ENCODE results near the gene LIN37. TPM values are rescaled to one million over a fixed set of nuclear protein-coding genes. Genes with fewer than 3 reads are reported as not detected.

Gene LIN37
- total and polyA plus RNA-seq, 9 of the 15 experiments (the other 6 are each of a cell fraction or from before 2014, with no cell fraction given): 1.2 to 12.5 (median 8.6) TPM

DNA sequence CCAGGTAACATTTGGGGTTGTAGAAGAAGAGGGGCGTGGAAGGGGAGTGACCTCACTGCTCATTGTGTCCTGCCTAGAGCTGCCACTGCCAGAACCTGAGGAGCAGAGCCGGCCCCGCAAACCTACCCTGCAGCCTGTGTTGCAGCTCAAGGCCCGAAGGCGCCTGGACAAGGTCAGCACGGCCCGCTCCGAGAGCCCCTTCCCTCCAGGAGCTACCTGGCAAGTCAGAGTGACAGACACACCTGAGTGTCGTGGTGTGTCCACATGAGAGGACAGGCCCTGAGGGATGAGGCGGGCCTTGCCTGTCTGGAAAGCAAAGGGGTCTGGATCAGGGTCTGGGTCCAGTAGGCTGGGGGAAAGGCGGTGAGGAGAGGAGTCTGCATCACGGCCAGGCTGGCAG is 23.8 kb upstream of the LIN37 start:
- Histone ChIP-seq H3K9me1 (ENCODE audit: control insufficient read depth, insufficient read depth, low read length) (no peaks in the 10 kb centered on the region), H4K20me1 (replicated peaks; ENCODE audit: control insufficient read depth, insufficient read depth, low read length) (0 out of 2 replicates have a peak, but pooled peaks cover 2% of the 10 kb centered on the region), H3K4me2 (ENCODE audit: insufficient read depth, low read length) (no peak overlapping the region), H3K9me3 (replicated peaks; ENCODE audit: control insufficient read depth, insufficient read depth, low read depth, low read length) (no peaks in the 10 kb centered on the region), H2AFZ (ENCODE audit: low read depth, low read length) (no peak overlapping the region), H3K27ac (ENCODE audit: extremely low read depth, low read depth, low read length) (no peak overlapping the region), H3K27me3 (ENCODE audit: control insufficient read depth in 2 of 2, insufficient read depth in 2 of 2, low read length in 2 of 2) (no peaks in the 10 kb centered on the region), H3K4me1 (replicated peaks in 1 of 2; ENCODE audit: control insufficient read depth in 2 of 2, insufficient read depth in 2 of 2, low read length in 2 of 2) (peaks cover 0 to 18% of the 10 kb centered on the region in 2 experiments; a peak in 2 of 5 replicates), H3K79me2 (ENCODE audit: control insufficient read depth, insufficient read depth, low read length) (peaks cover 17% of the 10 kb centered on the region), H3K9ac (ENCODE audit: insufficient read depth in 1 of 2, low read depth in 2 of 2, low read length in 2 of 2) (no peak overlapping the region; a peak in 1 of 4 replicates), H3K36me3 (ENCODE audit: control insufficient read depth, insufficient read depth, low read length) (peaks cover 95% of the 10 kb centered on the region; the same call in 2 of the 3 replicates), H3K4me3 (no peak overlapping the region)
- 97% methylated on average over 9 of the region's 12 CpGs for WGBS (ENCODE audit: insufficient coverage, low coverage, missing lambda C conversion rate)
- no TSS peak for BruUV-seq (replicated peaks)
- in situ Hi-C loops (cut with MboI) (no loop called here), intact Hi-C loops (cut with micrococcal nuclease) (no loop called here)
- no peak for FAIRE-seq
- no peak for DNase-seq (ENCODE audit: extremely low read depth in 1 of 4, low spot score in 3 of 4)
- no peak for ATAC-seq
- TF ChIP-seq POLR2G (IDR thresholded peaks at IDR 0.05; ENCODE audit: low read depth, low read length): 0 out of 2 replicates have a peak, but pooled peaks have one; percentile 38
- no peak for TF ChIP-seq ZNF551 (CRISPR knock-in tag; IDR thresholded peaks at IDR 0.05)
- ChIA-PET POLR2A (interaction anchor here (0.6 to 3.2 kb wide), 4 partner anchors 13 to 214 kb away, joined by 3 to 19 read pairs (median 8); partner anchors contain the start of genes PSENEN and U2AF1L4), CTCF (ENCODE audit: low intra/inter-chr PET ratio) (no interaction called here)

DNA sequence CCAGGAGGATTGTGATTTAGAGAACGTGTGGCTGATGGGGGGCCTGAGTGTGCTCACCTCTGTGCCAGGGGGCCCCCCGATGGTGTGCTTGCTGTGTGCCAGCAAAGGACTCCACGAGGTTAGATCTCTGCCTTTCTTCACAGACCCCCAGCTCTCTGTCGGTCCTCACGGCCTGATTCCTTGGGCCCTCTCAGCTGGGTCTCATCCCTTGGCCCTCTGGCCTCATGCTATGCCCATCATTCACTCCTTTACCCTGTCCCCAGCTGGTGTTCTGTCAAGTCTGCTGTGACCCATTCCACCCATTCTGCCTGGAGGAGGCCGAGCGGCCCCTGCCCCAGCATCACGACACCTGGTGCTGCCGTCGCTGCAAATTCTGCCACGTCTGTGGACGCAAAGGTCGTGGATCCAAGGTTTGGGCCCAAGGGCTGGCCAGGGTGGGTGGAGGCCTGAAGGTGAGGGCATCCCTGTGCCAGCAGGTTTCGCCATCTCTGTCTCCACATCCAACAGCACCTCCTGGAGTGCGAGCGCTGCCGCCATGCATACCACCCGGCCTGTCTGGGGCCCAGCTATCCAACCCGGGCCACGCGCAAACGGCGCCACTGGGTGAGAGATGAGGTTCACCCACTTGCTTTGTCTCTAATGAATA is 23.0 kb upstream of the LIN37 start:
- no peak for DNase-seq (ENCODE audit: extremely low read depth in 1 of 4, low spot score in 3 of 4)
- no peak overlapping the region for H3K4me3 ChIP-seq
- TF ChIP-seq RBFOX2 (IDR thresholded peaks at IDR 0.05; ENCODE audit: low read depth, low read length) (peak; percentile 29), ZNF76 (CRISPR knock-in tag; IDR thresholded peaks at IDR 0.05; ENCODE audit: borderline replicate concordance) (no peak)
- intact Hi-C loops (cut with micrococcal nuclease): no loop called here
- no peak for ATAC-seq
- H3K79me2 ChIP-seq (ENCODE audit: control insufficient read depth, insufficient read depth, low read length): peaks cover 9% of the 10 kb centered on the region
- peaks cover 95% of the 10 kb centered on the region; the same call in 2 of the 3 replicates for H3K36me3 ChIP-seq (ENCODE audit: control insufficient read depth, insufficient read depth, low read length)
- H3K9me1 ChIP-seq (ENCODE audit: control insufficient read depth, insufficient read depth, low read length): no peaks in the 10 kb centered on the region
- CTCF ChIA-PET (ENCODE audit: low intra/inter-chr PET ratio): no interaction called here
- H3K4me1 ChIP-seq (replicated peaks in 1 of 2; ENCODE audit: control insufficient read depth in 2 of 2, insufficient read depth in 2 of 2, low read length in 2 of 2): peaks cover 0 to 12% of the 10 kb centered on the region in 2 experiments; a peak in 1 of 5 replicates
- H3K4me2 ChIP-seq (ENCODE audit: insufficient read depth, low read length): no peak overlapping the region
- POLR2A ChIA-PET: interaction anchor here (0.6 to 3.2 kb wide), 3 partner anchors 15 to 215 kb away, joined by 3 to 19 read pairs (median 12); partner anchors contain the start of genes PSENEN and U2AF1L4
- H3K27ac ChIP-seq (ENCODE audit: extremely low read depth, low read depth, low read length): no peak overlapping the region
- in situ Hi-C loops (cut with MboI): no loop called here
- WGBS (ENCODE audit: insufficient coverage, low coverage, missing lambda C conversion rate): 96% methylated on average over 17 of the region's 23 CpGs
- H3K27me3 ChIP-seq (ENCODE audit: control insufficient read depth in 2 of 2, insufficient read depth in 2 of 2, low read length in 2 of 2): no peaks in the 10 kb centered on the region
- no peak for FAIRE-seq
- BruUV-seq (replicated peaks): no TSS peak
- H2AFZ ChIP-seq (ENCODE audit: low read depth, low read length): no peak overlapping the region
- peak overlapping the region in 1 of 2 experiments; percentile 29; a peak in 1 of 4 replicates for H3K9ac ChIP-seq (ENCODE audit: insufficient read depth in 1 of 2, low read depth in 2 of 2, low read length in 2 of 2)
- no peaks in the 10 kb centered on the region for H3K9me3 ChIP-seq (replicated peaks; ENCODE audit: control insufficient read depth, insufficient read depth, low read depth, low read length)
- 0 out of 2 replicates have a peak, but pooled peaks cover 2% of the 10 kb centered on the region for H4K20me1 ChIP-seq (replicated peaks; ENCODE audit: control insufficient read depth, insufficient read depth, low read length)

Measured in K562 (cell line).